ENCODE data around the gene GALNT2.

GALNT2 gene

DNA sequence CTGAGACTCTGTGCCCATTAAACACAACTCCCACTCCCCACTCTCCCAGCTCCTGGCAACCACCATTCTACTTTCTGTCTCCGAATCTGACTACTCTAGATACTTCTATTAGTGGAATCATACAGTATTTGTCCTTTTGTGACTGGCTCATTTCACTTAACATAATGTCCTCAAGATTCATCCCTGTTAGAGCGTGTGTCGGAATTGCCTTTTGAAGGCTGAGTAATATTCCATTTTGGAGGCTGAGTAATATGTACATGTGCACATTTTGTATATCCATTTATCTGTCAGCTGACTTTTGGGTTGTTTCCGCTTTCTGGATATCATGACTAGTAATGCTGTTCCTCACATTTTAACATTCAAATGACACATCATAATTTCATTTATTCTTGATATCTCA, 30.3 kb downstream of the GALNT2 start:
- no peaks in the 10 kb centered on the region for H3K9me3 ChIP-seq (ENCODE audit: low read length)
- H3K36me3 ChIP-seq (ENCODE audit: insufficient read depth, low read length): peaks cover 2% of the 10 kb centered on the region

GRCh38 chr1:230098723-230099122, 31.7 kb downstream of the GALNT2 start:
- Histone ChIP-seq H3K9me3 (ENCODE audit: low read length) (no peaks in the 10 kb centered on the region), H2AFZ (ENCODE audit: low read depth, low read length) (no peak overlapping the region), H3K4me1 (ENCODE audit: insufficient read depth, low read length) (peaks cover 5% of the 10 kb centered on the region), H3K4me3 (ENCODE audit: low read length) (no peak overlapping the region), H3K36me3 (ENCODE audit: insufficient read depth, low read length) (no peaks in the 10 kb centered on the region), H3K27me3 (ENCODE audit: insufficient read depth, low read length) (no peaks in the 10 kb centered on the region)

More for the DNA sequence above, 30.3 kb downstream of the GALNT2 start:
- no peaks in the 10 kb centered on the region for H3K27me3 ChIP-seq (ENCODE audit: insufficient read depth, low read length)
- no peaks in the 10 kb centered on the region for H3K4me1 ChIP-seq (ENCODE audit: insufficient read depth, low read length)
- H3K4me3 ChIP-seq (ENCODE audit: low read length): no peak overlapping the region
- H2AFZ ChIP-seq (ENCODE audit: low read depth, low read length): no peak overlapping the region

DNA sequence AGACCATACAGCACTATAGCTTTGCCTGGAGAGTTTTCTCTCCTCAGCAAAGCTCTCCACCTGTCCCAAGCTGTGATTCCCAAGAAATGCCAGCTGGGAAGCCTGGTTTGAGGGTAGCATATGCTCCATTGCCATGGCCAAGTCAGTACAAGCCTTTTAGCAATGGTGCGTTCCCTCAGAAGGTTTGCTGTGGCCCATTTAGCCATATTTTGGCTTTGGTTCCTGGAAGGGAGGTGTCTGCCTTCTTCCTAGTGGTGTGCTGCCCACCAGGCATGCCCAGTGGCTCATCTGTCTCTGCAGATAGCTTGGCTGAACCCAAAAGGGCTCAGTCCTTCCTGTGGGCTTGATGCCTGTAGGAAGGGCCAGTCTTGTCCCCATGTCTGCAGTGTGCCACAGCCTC, 32.4 kb downstream of the GALNT2 start:
- no peaks in the 10 kb centered on the region for H3K36me3 ChIP-seq (ENCODE audit: insufficient read depth, low read length)
- peaks cover 12% of the 10 kb centered on the region for H3K4me1 ChIP-seq (ENCODE audit: insufficient read depth, low read length)
- no peaks in the 10 kb centered on the region for H3K9me3 ChIP-seq (ENCODE audit: low read length)
- no peak overlapping the region for H2AFZ ChIP-seq (ENCODE audit: low read depth, low read length)
- no peak overlapping the region for H3K4me3 ChIP-seq (ENCODE audit: low read length)
- no peaks in the 10 kb centered on the region for H3K27me3 ChIP-seq (ENCODE audit: insufficient read depth, low read length)

DNA sequence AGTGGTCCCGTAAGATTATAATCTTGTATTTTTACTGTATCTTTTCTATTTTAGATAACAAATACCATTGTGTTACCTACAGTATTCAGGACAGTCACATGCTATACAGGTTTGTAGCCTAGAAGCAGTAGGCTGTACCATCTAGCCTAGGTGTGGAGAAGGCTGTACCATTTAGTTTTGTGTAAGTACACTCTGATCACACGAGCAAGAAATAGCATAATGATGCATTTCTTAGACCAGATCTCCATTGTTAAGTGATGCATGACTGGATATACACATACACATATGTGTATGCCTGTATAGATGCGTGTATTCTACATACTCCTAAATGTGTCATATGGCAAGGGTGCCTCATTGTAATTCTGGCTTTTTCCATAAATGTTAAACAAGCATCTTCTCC, 33.9 kb downstream of the GALNT2 start:
- no peak overlapping the region for H3K4me3 ChIP-seq (ENCODE audit: low read length)
- peaks cover 23% of the 10 kb centered on the region for H3K4me1 ChIP-seq (ENCODE audit: insufficient read depth, low read length)
- no peaks in the 10 kb centered on the region for H3K9me3 ChIP-seq (ENCODE audit: low read length)

GRCh38 chr1:230101556-230101955, 34.5 kb downstream of the GALNT2 start:
- Histone ChIP-seq H3K4me3 (ENCODE audit: low read length) (no peak overlapping the region), H3K9me3 (ENCODE audit: low read length) (no peaks in the 10 kb centered on the region), H3K4me1 (ENCODE audit: insufficient read depth, low read length) (peaks cover 23% of the 10 kb centered on the region), H3K36me3 (ENCODE audit: insufficient read depth, low read length) (no peaks in the 10 kb centered on the region), H2AFZ (ENCODE audit: low read depth, low read length) (no peak overlapping the region), H3K27me3 (ENCODE audit: insufficient read depth, low read length) (no peaks in the 10 kb centered on the region)

More for the DNA sequence above, 33.9 kb downstream of the GALNT2 start:
- Histone ChIP-seq H2AFZ (ENCODE audit: low read depth, low read length) (no peak overlapping the region), H3K27me3 (ENCODE audit: insufficient read depth, low read length) (no peaks in the 10 kb centered on the region), H3K36me3 (ENCODE audit: insufficient read depth, low read length) (no peaks in the 10 kb centered on the region)

DNA sequence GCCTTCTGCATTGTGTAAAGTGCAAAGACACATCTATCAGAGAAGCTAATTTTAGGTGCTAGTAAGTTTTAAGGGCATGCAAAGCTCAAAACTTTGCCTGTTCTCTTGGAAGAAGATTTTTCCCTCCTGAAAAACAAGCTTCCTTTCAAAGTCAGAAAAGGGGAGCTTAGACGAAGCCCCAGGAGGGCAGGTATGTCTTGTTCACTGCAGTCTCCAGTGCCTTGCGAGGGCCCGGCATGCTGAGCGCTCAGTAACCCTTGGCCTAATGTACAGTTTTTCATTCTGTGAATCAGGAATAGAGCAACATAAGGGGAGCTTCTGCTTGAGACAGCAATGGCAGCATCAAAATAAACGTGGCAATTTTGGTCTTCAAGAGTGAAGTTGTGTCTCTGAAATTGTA, 35.0 kb downstream of the GALNT2 start:
- no peaks in the 10 kb centered on the region for H3K36me3 ChIP-seq (ENCODE audit: insufficient read depth, low read length)
- H3K9me3 ChIP-seq (ENCODE audit: low read length): no peaks in the 10 kb centered on the region
- H3K4me1 ChIP-seq (ENCODE audit: insufficient read depth, low read length): peaks cover 23% of the 10 kb centered on the region
- no peaks in the 10 kb centered on the region for H3K27me3 ChIP-seq (ENCODE audit: insufficient read depth, low read length)
- no peak overlapping the region for H3K4me3 ChIP-seq (ENCODE audit: low read length)
- no peak overlapping the region for H2AFZ ChIP-seq (ENCODE audit: low read depth, low read length)

- peaks cover 23% of the 10 kb centered on the region for H3K4me1 ChIP-seq (ENCODE audit: insufficient read depth, low read length)
- H3K36me3 ChIP-seq (ENCODE audit: insufficient read depth, low read length): no peaks in the 10 kb centered on the region
- H2AFZ ChIP-seq (ENCODE audit: low read depth, low read length): no peak overlapping the region
- H3K4me3 ChIP-seq (ENCODE audit: low read length): no peak overlapping the region
- H3K9me3 ChIP-seq (ENCODE audit: low read length): no peaks in the 10 kb centered on the region
- H3K27me3 ChIP-seq (ENCODE audit: insufficient read depth, low read length): no peaks in the 10 kb centered on the region
Observed at GRCh38 chr1:230102472-230102871, 35.4 kb downstream of the GALNT2 start.

DNA sequence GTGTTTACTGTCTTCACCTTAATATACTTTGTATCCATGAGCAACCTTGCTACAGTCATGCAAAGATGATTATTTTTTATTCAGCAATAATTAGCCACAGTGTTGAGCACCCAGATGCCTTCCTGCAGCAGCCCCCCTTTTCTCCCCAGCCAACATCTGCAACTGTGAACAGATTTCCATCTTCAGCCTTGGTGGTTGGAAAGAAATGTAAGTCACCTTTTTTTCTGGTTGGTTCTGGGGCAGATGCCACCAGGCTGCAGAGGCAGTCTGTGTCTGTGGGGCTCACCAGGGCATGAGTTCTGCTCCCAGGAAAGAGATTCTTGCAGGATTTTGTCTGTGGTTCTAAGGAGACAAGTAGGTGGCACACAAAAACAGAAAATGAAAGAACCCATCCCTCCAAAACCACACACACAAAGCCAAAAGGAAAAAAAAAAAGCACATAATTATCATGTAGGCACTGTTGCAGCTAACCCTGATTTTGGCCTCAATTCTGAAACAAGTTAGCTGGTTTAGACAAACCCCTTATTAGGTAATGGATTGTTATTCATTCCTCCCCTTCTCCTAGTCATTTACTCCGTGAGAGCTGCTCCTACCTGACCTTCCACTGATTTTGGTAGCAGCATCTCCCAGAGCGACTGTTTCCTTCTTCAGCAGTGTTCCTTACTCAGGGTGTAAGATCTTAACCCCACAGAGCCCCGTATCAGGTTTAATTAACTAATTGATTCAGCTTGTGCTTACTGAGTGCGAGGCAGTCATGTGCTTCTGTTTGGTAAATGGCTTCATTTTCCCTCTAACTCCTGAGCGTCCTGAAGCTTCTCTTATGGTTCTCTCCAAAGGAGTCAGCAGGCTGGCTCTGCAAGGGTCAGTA, 36.5 kb downstream of the GALNT2 start:
- Histone ChIP-seq H3K36me3 (ENCODE audit: insufficient read depth, low read length) (no peaks in the 10 kb centered on the region), H3K4me1 (ENCODE audit: insufficient read depth, low read length) (peaks cover 23% of the 10 kb centered on the region), H3K4me3 (ENCODE audit: low read length) (no peak overlapping the region), H2AFZ (ENCODE audit: low read depth, low read length) (no peak overlapping the region), H3K27me3 (ENCODE audit: insufficient read depth, low read length) (no peaks in the 10 kb centered on the region), H3K9me3 (ENCODE audit: low read length) (no peaks in the 10 kb centered on the region)

- H3K9me3 ChIP-seq (ENCODE audit: low read length): no peaks in the 10 kb centered on the region
- no peak overlapping the region for H3K4me3 ChIP-seq (ENCODE audit: low read length)
- no peaks in the 10 kb centered on the region for H3K27me3 ChIP-seq (ENCODE audit: insufficient read depth, low read length)
- no peaks in the 10 kb centered on the region for H3K36me3 ChIP-seq (ENCODE audit: insufficient read depth, low read length)
- H3K4me1 ChIP-seq (ENCODE audit: insufficient read depth, low read length): peaks cover 23% of the 10 kb centered on the region
- H2AFZ ChIP-seq (ENCODE audit: low read depth, low read length): no peak overlapping the region
Observed at GRCh38 chr1:230104395-230105244, 37.6 kb downstream of the GALNT2 start.

- Histone ChIP-seq H3K4me3 (ENCODE audit: low read length) (no peak overlapping the region), H2AFZ (ENCODE audit: low read depth, low read length) (no peak overlapping the region), H3K4me1 (ENCODE audit: insufficient read depth, low read length) (peaks cover 29% of the 10 kb centered on the region)
Observed at GRCh38 chr1:230105245-230105753, 38.3 kb downstream of the GALNT2 start.

DNA sequence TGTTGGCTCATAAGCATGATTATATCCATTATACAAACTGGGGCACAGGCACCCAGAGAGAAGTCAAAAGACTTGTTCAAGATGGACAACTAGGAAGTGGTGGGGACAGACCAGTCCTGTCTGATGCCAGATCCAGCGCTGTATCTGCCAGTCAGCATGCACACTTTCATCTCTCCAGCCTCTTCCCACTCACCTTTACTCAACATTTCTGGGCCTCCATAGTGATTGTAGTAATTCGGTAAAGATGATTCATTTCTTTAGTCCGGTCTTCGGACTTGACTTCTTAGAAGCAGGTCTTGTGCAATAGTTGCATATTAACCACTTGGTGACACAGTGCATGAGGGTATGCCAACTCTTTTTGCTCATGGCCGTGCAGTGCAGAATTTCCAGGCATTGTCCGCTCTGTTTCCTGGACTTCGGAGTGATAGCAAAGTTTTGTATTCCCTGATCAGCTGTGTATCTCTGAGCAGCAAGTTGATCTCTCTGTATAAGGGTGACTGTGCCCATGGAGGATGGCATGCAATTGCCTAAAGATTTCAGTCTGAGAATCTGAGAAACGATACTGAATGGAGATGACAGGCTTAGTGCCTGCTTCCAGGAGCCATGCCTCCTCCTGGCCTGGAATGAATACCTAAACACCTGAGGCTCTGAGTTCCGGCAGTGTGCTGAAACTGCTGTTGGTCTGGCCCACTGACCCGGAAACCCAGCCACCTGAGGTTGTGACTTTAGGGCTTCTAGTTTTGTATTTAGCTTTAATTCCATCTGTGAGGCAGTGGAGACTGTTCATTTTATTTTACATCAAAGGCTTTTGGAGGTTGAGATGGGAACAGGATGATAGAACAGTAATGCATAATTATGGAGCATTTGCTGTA, 39.0 kb downstream of the GALNT2 start:
- no peaks in the 10 kb centered on the region for H3K27me3 ChIP-seq (ENCODE audit: insufficient read depth, low read length)
- H2AFZ ChIP-seq (ENCODE audit: low read depth, low read length): no peak overlapping the region
- no peaks in the 10 kb centered on the region for H3K36me3 ChIP-seq (ENCODE audit: insufficient read depth, low read length)
- H3K4me3 ChIP-seq (ENCODE audit: low read length): no peak overlapping the region
- H3K9me3 ChIP-seq (ENCODE audit: low read length): no peaks in the 10 kb centered on the region
- H3K4me1 ChIP-seq (ENCODE audit: insufficient read depth, low read length): peaks cover 36% of the 10 kb centered on the region

More at GRCh38 chr1:230105245-230105753, 38.3 kb downstream of the GALNT2 start:
- Histone ChIP-seq H3K36me3 (ENCODE audit: insufficient read depth, low read length) (no peaks in the 10 kb centered on the region), H3K9me3 (ENCODE audit: low read length) (no peaks in the 10 kb centered on the region), H3K27me3 (ENCODE audit: insufficient read depth, low read length) (no peaks in the 10 kb centered on the region)

- H3K4me3 ChIP-seq (ENCODE audit: low read length): no peak overlapping the region
- no peaks in the 10 kb centered on the region for H3K27me3 ChIP-seq (ENCODE audit: insufficient read depth, low read length)
- H3K36me3 ChIP-seq (ENCODE audit: insufficient read depth, low read length): no peaks in the 10 kb centered on the region
- H3K9me3 ChIP-seq (ENCODE audit: low read length): no peaks in the 10 kb centered on the region
- H3K4me1 ChIP-seq (ENCODE audit: insufficient read depth, low read length): peaks cover 49% of the 10 kb centered on the region
- H2AFZ ChIP-seq (ENCODE audit: low read depth, low read length): no peak overlapping the region
Observed at GRCh38 chr1:230107941-230108340, 40.9 kb downstream of the GALNT2 start.
